WERI-Rb-1 (cell line): Measurements from ENCODE around the gene ZBTB18.

Source experiments
- DNase-seq: peaks from one replicate; pipeline ENCODE4 v3.0.0-alpha.2; 2020
- H3K27ac ChIP-seq: fragments of 250-450 bp; sonication (Bioruptor Pico); 2 replicates; pipeline ENCODE4 v1.5.1; 2020; ENCODE audit warnings: mild to moderate bottlenecking, moderate library complexity
- H3K27me3 ChIP-seq: fragments of 250-450 bp; sonication (Bioruptor Pico); 2 replicates; pipeline ENCODE4 v1.5.1; 2021; ENCODE audit warnings: mild to moderate bottlenecking, low read depth, moderate library complexity; ENCODE audit not compliant: insufficient read depth, severe bottlenecking
- H3K36me3 ChIP-seq: fragments of 250-450 bp; sonication (Bioruptor Pico); 2 replicates; pipeline ENCODE4 v1.5.1; 2020; ENCODE audit warnings: mild to moderate bottlenecking, moderate library complexity
- H3K4me3 ChIP-seq: 2 replicates; pipeline ENCODE4 v1.5.1; 2011; ENCODE audit warnings: low read depth, mild to moderate bottlenecking, control low read depth, low read length
- H3K9me3 ChIP-seq: fragments of 250-450 bp; sonication (Bioruptor Pico); 2 replicates; pipeline ENCODE4 v1.5.1; 2021; ENCODE audit warnings: mild to moderate bottlenecking, moderate library complexity; ENCODE audit not compliant: severe bottlenecking
- CTCF ChIP-seq: IDR thresholded peaks from 2 replicates; pipeline ENCODE4 v1.5.1; 2011; ENCODE audit warnings: low read depth, mild to moderate bottlenecking, control low read depth, inconsistent platforms, low read length

Gene ZBTB18

GRCh38 chr1:244092964-244093638 is 42.0 kb downstream of the ZBTB18 start:
- H3K9me3 ChIP-seq = no peaks in the 10 kb centered on the region
- no peaks in the 10 kb centered on the region for H3K27me3 ChIP-seq
- H3K27ac ChIP-seq = no peak overlapping the region
- no peaks in the 10 kb centered on the region for H3K36me3 ChIP-seq
- no peak overlapping the region for H3K4me3 ChIP-seq
- no peak for TF ChIP-seq CTCF
- DNase-seq = no peak

GRCh38 chr1:244094880-244095528 is 43.9 kb downstream of the ZBTB18 start:
- Histone ChIP-seq H3K27me3 (no peaks in the 10 kb centered on the region), H3K27ac (no peak overlapping the region), H3K9me3 (no peaks in the 10 kb centered on the region), H3K36me3 (no peaks in the 10 kb centered on the region), H3K4me3 (no peak overlapping the region)
- no peak for DNase-seq
- no peak for TF ChIP-seq CTCF

GRCh38 chr1:244095529-244095911 is 44.4 kb downstream of the ZBTB18 start:
- DNase-seq = no peak
- no peak for TF ChIP-seq CTCF
- H3K27ac ChIP-seq = no peak overlapping the region
- no peaks in the 10 kb centered on the region for H3K27me3 ChIP-seq
- H3K4me3 ChIP-seq = no peak overlapping the region
- no peaks in the 10 kb centered on the region for H3K9me3 ChIP-seq
- H3K36me3 ChIP-seq = no peaks in the 10 kb centered on the region

GRCh38 chr1:244096066-244096610 is 45.1 kb downstream of the ZBTB18 start:
- H3K27me3 ChIP-seq = no peaks in the 10 kb centered on the region
- no peak for DNase-seq
- H3K36me3 ChIP-seq = no peaks in the 10 kb centered on the region
- no peak overlapping the region for H3K27ac ChIP-seq
- TF ChIP-seq CTCF = no peak
- H3K9me3 ChIP-seq = no peaks in the 10 kb centered on the region
- H3K4me3 ChIP-seq = no peak overlapping the region

GRCh38 chr1:244096691-244097090 is 45.6 kb downstream of the ZBTB18 start:
- no peak for TF ChIP-seq CTCF
- no peak for DNase-seq
- H3K27me3 ChIP-seq = no peaks in the 10 kb centered on the region
- H3K9me3 ChIP-seq = no peaks in the 10 kb centered on the region
- H3K36me3 ChIP-seq = no peaks in the 10 kb centered on the region
- no peak overlapping the region for H3K4me3 ChIP-seq
- no peak overlapping the region for H3K27ac ChIP-seq
